22Rv1 (cell line): ENCODE measurements around the gene GNAI1.

Source experiments
- ZFX ChIP-seq: fragments of 450-650 bp; IDR thresholded peaks from 2 replicates; pipeline ENCODE4 v1.6.1; 2017; ENCODE audit warnings: antibody characterized with exemption, borderline replicate concordance
- TF ChIP-seq, protein P1 (sequence below): fragments of 450-650 bp; IDR thresholded peaks from 2 replicates; pipeline ENCODE4 v1.5.1; 2017; ENCODE audit warnings: mild to moderate bottlenecking

DNA sequence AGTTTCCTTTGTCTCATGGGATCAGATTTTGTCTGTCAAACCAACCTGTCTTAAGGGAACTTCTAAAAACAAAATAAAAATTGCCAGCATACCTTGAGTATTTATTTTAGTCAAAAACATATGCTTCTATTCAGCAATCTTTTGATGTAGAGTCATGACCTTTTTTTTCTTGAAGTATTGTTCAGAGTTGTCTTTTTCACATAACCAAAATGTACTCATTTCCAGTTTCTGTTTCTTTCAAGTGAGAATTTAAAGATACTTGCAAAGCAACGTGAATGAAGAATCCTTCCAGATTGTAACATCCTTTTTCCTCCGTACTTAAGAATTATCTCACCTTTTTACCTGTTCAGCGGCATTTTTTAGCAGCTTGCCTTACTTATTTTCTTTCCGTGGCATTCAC is 37.8 kb downstream of the GNAI1 start:
- TF ChIP-seq, protein P1, sequence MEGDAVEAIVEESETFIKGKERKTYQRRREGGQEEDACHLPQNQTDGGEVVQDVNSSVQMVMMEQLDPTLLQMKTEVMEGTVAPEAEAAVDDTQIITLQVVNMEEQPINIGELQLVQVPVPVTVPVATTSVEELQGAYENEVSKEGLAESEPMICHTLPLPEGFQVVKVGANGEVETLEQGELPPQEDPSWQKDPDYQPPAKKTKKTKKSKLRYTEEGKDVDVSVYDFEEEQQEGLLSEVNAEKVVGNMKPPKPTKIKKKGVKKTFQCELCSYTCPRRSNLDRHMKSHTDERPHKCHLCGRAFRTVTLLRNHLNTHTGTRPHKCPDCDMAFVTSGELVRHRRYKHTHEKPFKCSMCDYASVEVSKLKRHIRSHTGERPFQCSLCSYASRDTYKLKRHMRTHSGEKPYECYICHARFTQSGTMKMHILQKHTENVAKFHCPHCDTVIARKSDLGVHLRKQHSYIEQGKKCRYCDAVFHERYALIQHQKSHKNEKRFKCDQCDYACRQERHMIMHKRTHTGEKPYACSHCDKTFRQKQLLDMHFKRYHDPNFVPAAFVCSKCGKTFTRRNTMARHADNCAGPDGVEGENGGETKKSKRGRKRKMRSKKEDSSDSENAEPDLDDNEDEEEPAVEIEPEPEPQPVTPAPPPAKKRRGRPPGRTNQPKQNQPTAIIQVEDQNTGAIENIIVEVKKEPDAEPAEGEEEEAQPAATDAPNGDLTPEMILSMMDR, result no peak
- no peak for TF ChIP-seq ZFX
